Ectodermal cell (in vitro differentiated cells): Measurements from ENCODE around the gene DOCK2.
"Not testable (repeated sequence)": the region's sequence is repeated elsewhere in the genome, so short reads cannot be mapped to it uniquely, and the experiment has no call there.

Source experiments
- H3K27ac ChIP-seq: 2 replicates; pipeline ENCODE4 v1.7.0; 2013; ENCODE audit warnings: mild to moderate bottlenecking, low read depth, low read length; ENCODE audit not compliant: insufficient read depth, poor library complexity, severe bottlenecking
- H3K27me3 ChIP-seq: 2 replicates; pipeline ENCODE4 v1.7.0; 2013; ENCODE audit warnings: mild to moderate bottlenecking, low read length; ENCODE audit not compliant: insufficient read depth, control insufficient read depth, poor library complexity, severe bottlenecking
- H3K36me3 ChIP-seq: one replicate; pipeline ENCODE4 v1.7.0; 2013; ENCODE audit warnings: low read length; ENCODE audit not compliant: control insufficient read depth, insufficient read depth
- H3K4me1 ChIP-seq: one replicate; pipeline ENCODE4 v1.7.0; 2013; ENCODE audit warnings: low read length; ENCODE audit not compliant: control insufficient read depth, insufficient read depth
- H3K4me3 ChIP-seq: 2 replicates; pipeline ENCODE4 v1.7.0; 2013; ENCODE audit warnings: low read depth, low read length, control low read depth; ENCODE audit not compliant: insufficient read depth
- H3K9me3 ChIP-seq: 2 replicates; pipeline ENCODE4 v1.7.0; 2013; ENCODE audit warnings: mild to moderate bottlenecking, low read length, moderate library complexity; ENCODE audit not compliant: control insufficient read depth
- WGBS, 2 experiments: methylation state at CpG; one replicate each; pipeline ENCODE4 v1.1.7; 2013; ENCODE audit warnings: missing lambda C conversion rate in 2 of 2; 5-methylcytosine and 5-hydroxymethylcytosine counted together

The DOCK2 gene

GRCh38 chr5:169808118-169808581 lies 171.1 kb downstream of the DOCK2 start:
- H3K4me3 ChIP-seq = no peak overlapping the region
- peaks cover 10% of the 10 kb centered on the region for H3K4me1 ChIP-seq
- no peaks in the 10 kb centered on the region for H3K27me3 ChIP-seq
- H3K27ac ChIP-seq = no peak overlapping the region
- no peaks in the 10 kb centered on the region for H3K36me3 ChIP-seq
- H3K9me3 ChIP-seq = no peaks in the 10 kb centered on the region
- 3 to 7% methylated on average over 2 of the region's 2 CpGs for WGBS, 2 experiments

GRCh38 chr5:169808880-169809279 lies 171.8 kb downstream of the DOCK2 start:
- WGBS, 2 experiments = 73 to 80% methylated on average over 3 of the region's 3 CpGs
- H3K27ac ChIP-seq, H3K4me3 ChIP-seq, H3K27me3 ChIP-seq, H3K4me1 ChIP-seq, H3K9me3 ChIP-seq, H3K36me3 ChIP-seq: not testable (repeated sequence)

GRCh38 chr5:169809281-169809680 lies 172.2 kb downstream of the DOCK2 start:
- no peak overlapping the region for H3K4me3 ChIP-seq
- no peak overlapping the region for H3K27ac ChIP-seq
- H3K9me3 ChIP-seq = no peaks in the 10 kb centered on the region
- 75 to 76% methylated on average over 5 of the region's 5 CpGs for WGBS, 2 experiments
- peaks cover 10% of the 10 kb centered on the region for H3K4me1 ChIP-seq
- H3K27me3 ChIP-seq = no peaks in the 10 kb centered on the region
- H3K36me3 ChIP-seq = no peaks in the 10 kb centered on the region

GRCh38 chr5:169810524-169810923 lies 173.4 kb downstream of the DOCK2 start:
- Histone ChIP-seq H3K36me3 (no peaks in the 10 kb centered on the region), H3K27me3 (no peaks in the 10 kb centered on the region), H3K4me1 (peaks cover 10% of the 10 kb centered on the region), H3K27ac (no peak overlapping the region), H3K4me3 (no peak overlapping the region), H3K9me3 (no peaks in the 10 kb centered on the region)
- WGBS, 2 experiments = 90 to 95% methylated on average over 4 to 5 of the region's 5 CpGs

- no peaks in the 10 kb centered on the region for H3K36me3 ChIP-seq
- H3K4me1 ChIP-seq = peaks cover 10% of the 10 kb centered on the region
- H3K27me3 ChIP-seq = no peaks in the 10 kb centered on the region
- H3K4me3 ChIP-seq = no peak overlapping the region
- WGBS, 2 experiments = 87 to 88% methylated on average over 5 of the region's 5 CpGs
- H3K27ac ChIP-seq = no peak overlapping the region
- no peaks in the 10 kb centered on the region for H3K9me3 ChIP-seq
These were observed 173.9 kb downstream of the DOCK2 start for GRCh38 chr5:169811023-169811422.

- Histone ChIP-seq H3K27me3 (no peaks in the 10 kb centered on the region), H3K4me1 (peaks cover 10% of the 10 kb centered on the region), H3K27ac (no peak overlapping the region), H3K4me3 (no peak overlapping the region), H3K9me3 (no peaks in the 10 kb centered on the region), H3K36me3 (no peaks in the 10 kb centered on the region)
- WGBS, 2 experiments = 89 to 94% methylated on average over 5 of the region's 5 CpGs
These were observed 174.6 kb downstream of the DOCK2 start for GRCh38 chr5:169811680-169812079.

- WGBS, 2 experiments = 34 to 44% methylated on average over 6 of the region's 6 CpGs
These were observed 175.7 kb downstream of the DOCK2 start for GRCh38 chr5:169812786-169813185.

GRCh38 chr5:169814045-169814444 lies 177.0 kb downstream of the DOCK2 start:
- Histone ChIP-seq H3K4me1 (no peaks in the 10 kb centered on the region), H3K27ac (no peak overlapping the region), H3K4me3 (no peak overlapping the region), H3K27me3 (no peaks in the 10 kb centered on the region), H3K9me3 (no peaks in the 10 kb centered on the region), H3K36me3 (no peaks in the 10 kb centered on the region)
- WGBS, 2 experiments = 88 to 93% methylated on average over 3 of the region's 3 CpGs

More at GRCh38 chr5:169812786-169813185, 175.7 kb downstream of the DOCK2 start:
- H3K27me3 ChIP-seq = no peaks in the 10 kb centered on the region
- H3K4me3 ChIP-seq = no peak overlapping the region
- peaks cover 10% of the 10 kb centered on the region for H3K4me1 ChIP-seq
- H3K9me3 ChIP-seq = no peaks in the 10 kb centered on the region
- no peaks in the 10 kb centered on the region for H3K36me3 ChIP-seq
- H3K27ac ChIP-seq = no peak overlapping the region

GRCh38 chr5:169814522-169814921 lies 177.4 kb downstream of the DOCK2 start:
- Histone ChIP-seq H3K9me3 (no peaks in the 10 kb centered on the region), H3K36me3 (no peaks in the 10 kb centered on the region), H3K4me3 (no peak overlapping the region), H3K27me3 (no peaks in the 10 kb centered on the region), H3K27ac (no peak overlapping the region), H3K4me1 (no peaks in the 10 kb centered on the region)
- no CpG with 5 or more reads among the region's 1 CpG for WGBS, 2 experiments

- WGBS, 2 experiments = 92 to 95% methylated on average over 1 to 2 of the region's 2 CpGs
These were observed 180.0 kb downstream of the DOCK2 start for GRCh38 chr5:169817031-169817430.

GRCh38 chr5:169826618-169827017 lies 189.5 kb downstream of the DOCK2 start:
- H3K36me3 ChIP-seq = no peaks in the 10 kb centered on the region
- H3K4me3 ChIP-seq = no peak overlapping the region
- 76 to 77% methylated on average over 5 of the region's 5 CpGs for WGBS, 2 experiments

More at GRCh38 chr5:169817031-169817430, 180.0 kb downstream of the DOCK2 start:
- Histone ChIP-seq H3K27me3 (no peaks in the 10 kb centered on the region), H3K27ac (no peak overlapping the region), H3K9me3 (no peaks in the 10 kb centered on the region), H3K4me1 (no peaks in the 10 kb centered on the region), H3K36me3 (no peaks in the 10 kb centered on the region), H3K4me3 (no peak overlapping the region)

More at GRCh38 chr5:169826618-169827017, 189.5 kb downstream of the DOCK2 start:
- Histone ChIP-seq H3K27me3 (no peaks in the 10 kb centered on the region), H3K4me1 (no peaks in the 10 kb centered on the region), H3K27ac (no peak overlapping the region), H3K9me3 (no peaks in the 10 kb centered on the region)
